ENCODE results near the gene VPS4B.

VPS4B gene

GRCh38 chr18:63427558-63427957 lies 5.3 kb upstream of the VPS4B start:
- no peak for DNase-seq

GRCh38 chr18:63422864-63423304 lies 608 bp upstream of the VPS4B start:
- no peak for DNase-seq

- no peak for DNase-seq
These were observed 762 bp downstream of the VPS4B start for GRCh38 chr18:63421514-63421913.

GRCh38 chr18:63412953-63413352 lies 9.3 kb downstream of the VPS4B start:
- no peak for DNase-seq

GRCh38 chr18:63410792-63411191 lies 11.5 kb downstream of the VPS4B start:
- DNase-seq = no peak

- no peak for DNase-seq
These were observed 13.0 kb downstream of the VPS4B start for GRCh38 chr18:63409301-63409700.

- no peak for DNase-seq
These were observed 14.5 kb downstream of the VPS4B start for GRCh38 chr18:63407734-63408133.

- DNase-seq = no peak
These were observed 16.3 kb downstream of the VPS4B start for GRCh38 chr18:63405986-63406385.

- no peak for DNase-seq
These were observed 19.8 kb downstream of the VPS4B start for GRCh38 chr18:63402246-63403162.

GRCh38 chr18:63399300-63399699 lies 23.0 kb downstream of the VPS4B start:
- no peak for DNase-seq

- no peak for DNase-seq
These were observed 24.9 kb downstream of the VPS4B start for GRCh38 chr18:63397349-63397748.

- DNase-seq = no peak
These were observed 26.8 kb downstream of the VPS4B start for GRCh38 chr18:63395503-63395902.

- DNase-seq = no peak
These were observed 27.3 kb downstream of the VPS4B start for GRCh38 chr18:63394954-63395353.

GRCh38 chr18:63387861-63388260 lies 34.4 kb downstream of the VPS4B start:
- no peak for DNase-seq

- no peak for DNase-seq
These were observed 39.4 kb downstream of the VPS4B start for GRCh38 chr18:63382843-63383242.

GRCh38 chr18:63379639-63379962 lies 42.7 kb downstream of the VPS4B start:
- no peak for DNase-seq

GRCh38 chr18:63378919-63379638 lies 43.2 kb downstream of the VPS4B start:
- no peak for DNase-seq

GRCh38 chr18:63377275-63377980 lies 44.8 kb downstream of the VPS4B start:
- no peak for DNase-seq

GRCh38 chr18:63376538-63376937 lies 45.7 kb downstream of the VPS4B start:
- DNase-seq = no peak

GRCh38 chr18:63374540-63374939 lies 47.7 kb downstream of the VPS4B start:
- no peak for DNase-seq

GRCh38 chr18:63373161-63373560 lies 49.1 kb downstream of the VPS4B start:
- DNase-seq = no peak

GRCh38 chr18:63368611-63369010 lies 53.7 kb downstream of the VPS4B start:
- no peak for DNase-seq

Data from CD4-positive, alpha-beta T cell treated with Interleukin-4 for 4 hours (primary cell).